Lung (tissue), 13 donors: Measurements from ENCODE around the gene ADCY3. TPM values are rescaled to one million over a fixed set of nuclear protein-coding genes. Genes with fewer than 3 reads are reported as not detected.

ENCODE experiments used
- ATAC-seq: fragments of 200-7000 bp; cut with Tn5 transposase; one replicate; pipeline ENCODE4 v1.9.1; 2020; ENCODE audit warnings: moderate number of reproducible peaks; ENCODE audit not compliant: insufficient read depth, low FRiP score
- DNase-seq, 3 donors: peaks; one replicate each; pipeline ENCODE4 v3.0.0-alpha.2; 2013 to 2017
- H3K27ac ChIP-seq, 2 donors: one replicate each; pipeline ENCODE4 v1.5.1; 2013; ENCODE audit warnings: mild to moderate bottlenecking in 2 of 2, moderate library complexity in 2 of 2, control low read depth in 1 of 2, inconsistent platforms in 1 of 2, low read depth in 1 of 2, low read length in 1 of 2
- H3K27me3 ChIP-seq, 3 donors: one replicate each; pipeline ENCODE4 v1.5.1; 2013; ENCODE audit warnings: low read length in 2 of 3; ENCODE audit not compliant: control insufficient read depth in 3 of 3, insufficient read depth in 3 of 3
- H3K36me3 ChIP-seq, 4 donors: one replicate each; pipeline ENCODE4 v1.5.1; 2013; ENCODE audit warnings: low read length in 4 of 4, mild to moderate bottlenecking in 1 of 4, moderate library complexity in 1 of 4; ENCODE audit not compliant: control insufficient read depth in 4 of 4, insufficient read depth in 4 of 4
- H3K4me1 ChIP-seq, 5 donors: one replicate each; pipeline ENCODE4 v1.5.1; 2013; ENCODE audit warnings: low read length in 5 of 5, mild to moderate bottlenecking in 2 of 5, moderate library complexity in 1 of 5; ENCODE audit not compliant: control insufficient read depth in 5 of 5, insufficient read depth in 5 of 5
- H3K4me3 ChIP-seq: one replicate; pipeline ENCODE4 v1.5.1; 2013; ENCODE audit warnings: mild to moderate bottlenecking, control low read depth, moderate library complexity
- H3K9ac ChIP-seq, 2 donors: one replicate each; pipeline ENCODE4 v1.5.1; 2013; ENCODE audit warnings: low read length in 2 of 2, control low read depth in 1 of 2; ENCODE audit not compliant: insufficient read depth in 1 of 2
- H3K9me3 ChIP-seq, 4 donors: one replicate each; pipeline ENCODE4 v1.5.1; 2013; ENCODE audit warnings: low read length in 3 of 4, mild to moderate bottlenecking in 1 of 4, moderate library complexity in 1 of 4; ENCODE audit not compliant: control insufficient read depth in 4 of 4, insufficient read depth in 3 of 4
- CTCF ChIP-seq: IDR thresholded peaks from 2 replicates; pipeline ENCODE4 v1.5.1; 2012; ENCODE audit warnings: mild to moderate bottlenecking; ENCODE audit errors: control extremely low read depth, extremely low read depth
- whole genome bisulfite sequencing, 2 donors: extraction: QIAGEN DNeasy Blood & Tissue Kit; methylation state at CpG; one replicate each; pipeline ENCODE4 v1.1.7; 2013; 5-methylcytosine and 5-hydroxymethylcytosine counted together
- polyA plus RNA-seq, 2 donors: library from polyadenylated mRNA; stranded (reverse); fragments of 200-250 nt; gene quantifications; one replicate each; pipeline ENCODE4 v1.2.1, GENCODE V29; 2013
- small RNA-seq: library from RNA; depleted of rRNA; stranded (forward); fragments of <200 nt; gene quantifications from one replicate; pipeline ENCODE3, GENCODE V24; 2014; ENCODE audit warnings: low replicate concordance
- total RNA-seq, 2 donors: library from RNA; depleted of rRNA in 1 of 2; stranded (reverse); fragments of >200 nt in 1 of 2; gene quantifications; one replicate each; pipeline ENCODE4 v1.2.1, GENCODE V29; 2014 to 2021
- donor health status: control.
- donor health status: control.
- donor health status: Bipolar disorder and iron deficiency.
- donor health status: healthy.
- donor health status: DM: yes; HTN: yes; CAD: no.

ADCY3 gene
- total and polyA plus RNA-seq, 4 donors: 27.9 to 74.8 (median 45.8) TPM

- Histone ChIP-seq H3K9me3 (no peaks in the 10 kb centered on the region), H3K4me3 (no peak overlapping the region), H3K9ac (no peak overlapping the region), H3K27ac (no peak overlapping the region), H3K4me1 (no peaks in the 10 kb centered on the region), H3K36me3 (peaks cover 4 to 9% (median 7%) of the 10 kb centered on the region in 4 donors), H3K27me3 (no peaks in the 10 kb centered on the region)
- DNase-seq (no peak), ATAC-seq (no peak)
- WGBS, 2 donors: 78 to 86% methylated on average over 3 of the region's 3 CpGs
- TF ChIP-seq CTCF: no peak
Observed at GRCh38 chr2:24774373-24774772, 145.7 kb downstream of the ADCY3 start.

- ATAC-seq (peak; percentile 75), DNase-seq (peak in 1 of 3 donors; percentile 9)
- Histone ChIP-seq H3K36me3 (peaks cover 7 to 12% (median 9%) of the 10 kb centered on the region in 4 donors), H3K27ac (peak overlapping the region in 1 of 2 donors; percentile 6), H3K9me3 (no peaks in the 10 kb centered on the region), H3K9ac (no peak overlapping the region), H3K4me1 (peaks cover 0 to 2% (median 0%) of the 10 kb centered on the region in 5 donors), H3K4me3 (no peak overlapping the region), H3K27me3 (no peaks in the 10 kb centered on the region)
- WGBS, 2 donors: 82 to 91% methylated on average over 5 of the region's 5 CpGs
- TF ChIP-seq CTCF: no peak
Observed at GRCh38 chr2:24771764-24772586, 148.1 kb downstream of the ADCY3 start.

- ATAC-seq: no peak
- H3K9me3 ChIP-seq: no peaks in the 10 kb centered on the region
- no peak overlapping the region for H3K9ac ChIP-seq
- H3K27me3 ChIP-seq: no peaks in the 10 kb centered on the region
- no peak for DNase-seq
- H3K4me1 ChIP-seq: peaks cover 0 to 2% (median 0%) of the 10 kb centered on the region in 5 donors
- WGBS, 2 donors: 93 to 97% methylated on average over 5 of the region's 5 CpGs
- no peak overlapping the region for H3K4me3 ChIP-seq
- no peak overlapping the region for H3K27ac ChIP-seq
- no peak for TF ChIP-seq CTCF
- H3K36me3 ChIP-seq: peaks cover 9 to 12% (median 9%) of the 10 kb centered on the region in 4 donors
Observed at GRCh38 chr2:24771061-24771460, 149.0 kb downstream of the ADCY3 start.

Small RNAs within 50 kb of the gene (small RNA-seq; reads per million reads assigned to genes)
- gene AC013267.1: not detected
- not detected for gene RF00016

Other genes starting within 250 kb of the ADCY3 start
- gene PTRHD1, start 126.8 kb downstream of the ADCY3 start, total RNA-seq: 10 to 100 TPM; 32.1 to 32.5 TPM
- gene PTRHD1, start 126.8 kb downstream of the ADCY3 start, polyA plus RNA-seq: 10 to 100 TPM; 22.3 to 39.2 TPM
- gene CENPO, start 126.8 kb downstream of the ADCY3 start, total RNA-seq: 1 to 10 TPM; 7.9 to 9.6 TPM
- gene CENPO, start 126.8 kb downstream of the ADCY3 start, polyA plus RNA-seq: 1 to 10 TPM; 3.5 to 3.8 TPM
- 10 to 100 TPM in 1 of 2 donors, 1 to 10 TPM in 1; 6.7 to 13.9 TPM for gene DNAJC27, start 51.7 kb upstream of the ADCY3 start, total RNA-seq
- gene DNAJC27, start 51.7 kb upstream of the ADCY3 start, polyA plus RNA-seq: 1 to 10 TPM; 1.7 to 2.5 TPM
- 1 to 10 TPM; 5.6 to 6.1 TPM for gene EFR3B, start 121.8 kb upstream of the ADCY3 start, total RNA-seq
- gene EFR3B, start 121.8 kb upstream of the ADCY3 start, polyA plus RNA-seq: 1 to 10 TPM in 1 of 2 donors, under 1 TPM in 1; 0.68 to 1.7 TPM
- gene POMC, start 248.3 kb upstream of the ADCY3 start, total RNA-seq: 1 to 10 TPM; 3.2 to 3.7 TPM
- gene POMC, start 248.3 kb upstream of the ADCY3 start, polyA plus RNA-seq: 1 to 10 TPM; 3.9 to 4.2 TPM